Right lobe of liver (tissue), 4 donors: ENCODE data around the gene FAR1.

ENCODE experiments used
- CTCF ChIP-seq, 4 donors: fragments of 200-600 bp in 3 of 4; fragments of 450-650 bp in 1 of 4; IDR thresholded peaks; one replicate each; pipeline versions ENCODE4 v1.5.1 to v1.8.0; 2016 to 2022; ENCODE audit warnings: antibody characterized with exemption in 4 of 4, mild to moderate bottlenecking in 2 of 4
- POLR2A ChIP-seq: fragments of 450-650 bp; IDR thresholded peaks from one replicate; pipeline ENCODE4 v1.6.1; 2017; ENCODE audit warnings: antibody characterized with exemption, mild to moderate bottlenecking
- donor health status: DM: no; HTN: no; CAD: no.
- donor health status: DM: no; HTN: no; CAD: no.
- donor health status: DM: no; HTN: yes; CAD: no.

GRCh38 chr11:13697710-13698109 is 29.2 kb downstream of the FAR1 start:
- no peak for TF ChIP-seq CTCF (IDR thresholded peaks at IDR 0.05)
- TF ChIP-seq POLR2A, result no peak
